Measurements from ENCODE around the gene PRRX1.

DNA sequence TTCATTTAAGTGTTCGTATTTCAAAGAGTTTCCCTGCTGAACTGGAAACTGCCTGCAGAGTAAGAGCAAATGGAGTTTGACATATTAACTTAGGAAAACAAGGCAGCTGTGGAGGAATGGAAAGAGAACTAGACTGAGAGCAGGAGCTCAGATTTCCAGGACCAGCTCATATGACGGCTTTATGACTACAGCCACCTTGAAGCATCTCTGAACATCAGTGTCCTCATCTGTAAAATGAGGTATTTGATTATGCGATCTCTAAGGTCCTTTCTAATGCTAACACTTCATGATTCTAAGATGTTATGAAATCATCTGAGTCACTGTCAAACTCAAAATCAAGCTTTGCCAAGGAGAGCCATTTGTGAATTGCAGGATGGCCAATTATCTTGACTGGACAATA, 112.3 kb downstream of the PRRX1 start:
- TF ChIP-seq FOXA1 (IDR thresholded peaks at IDR 0.05) (no peak), FOXK2 (IDR thresholded peaks at IDR 0.05) (no peak), ARNT (IDR thresholded peaks at IDR 0.05) (no peak), L3MBTL2 (conservative IDR thresholded peaks at IDR 0.05) (no peak), SP1 (IDR thresholded peaks at IDR 0.05) (no peak), HDGF (IDR thresholded peaks at IDR 0.05; ENCODE audit: borderline replicate concordance) (no peak), ZNF384 (IDR thresholded peaks at IDR 0.05) (no peak), NFRKB (IDR thresholded peaks at IDR 0.05) (no peak), TARDBP (IDR thresholded peaks at IDR 0.05) (no peak)
- TF ChIP-seq, protein P1, sequence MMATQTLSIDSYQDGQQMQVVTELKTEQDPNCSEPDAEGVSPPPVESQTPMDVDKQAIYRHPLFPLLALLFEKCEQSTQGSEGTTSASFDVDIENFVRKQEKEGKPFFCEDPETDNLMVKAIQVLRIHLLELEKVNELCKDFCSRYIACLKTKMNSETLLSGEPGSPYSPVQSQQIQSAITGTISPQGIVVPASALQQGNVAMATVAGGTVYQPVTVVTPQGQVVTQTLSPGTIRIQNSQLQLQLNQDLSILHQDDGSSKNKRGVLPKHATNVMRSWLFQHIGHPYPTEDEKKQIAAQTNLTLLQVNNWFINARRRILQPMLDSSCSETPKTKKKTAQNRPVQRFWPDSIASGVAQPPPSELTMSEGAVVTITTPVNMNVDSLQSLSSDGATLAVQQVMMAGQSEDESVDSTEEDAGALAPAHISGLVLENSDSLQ (IDR thresholded peaks at IDR 0.05): no peak

Measured in HEK293T (cell line).